ENCODE measurements around the gene FRMD1.

FRMD1 gene

DNA sequence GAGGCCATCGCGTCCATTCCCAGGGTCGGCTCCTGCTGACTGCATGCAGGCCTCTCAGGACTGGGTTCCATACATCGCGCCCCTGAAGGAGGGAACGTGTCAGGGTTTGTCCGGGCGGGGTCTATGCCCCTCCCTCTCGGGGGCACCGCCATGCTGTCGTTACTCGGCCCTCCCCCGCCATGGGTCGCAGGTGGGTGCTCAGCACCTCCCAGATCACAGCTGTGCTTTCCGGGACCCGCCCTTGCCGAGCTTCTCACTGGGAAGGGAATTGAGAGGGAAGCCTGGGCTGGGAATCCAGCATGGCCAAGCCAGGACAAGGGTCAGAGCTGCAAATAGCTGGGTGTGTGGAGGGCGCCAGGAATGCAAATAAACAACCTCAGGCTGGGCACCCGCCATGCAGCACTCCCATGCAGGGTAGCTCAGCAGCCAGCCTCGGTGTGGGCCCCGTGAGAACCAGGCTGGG is at the start of gene FRMD1:
Gene FRMD1 (minus strand): TSS at position 270 of the 463 bp plus-strand sequence. CDS start 118 bp downstream, at position 152.
- no peak for DNase-seq

GRCh38 chr6:168128006-168128630 is 49.1 kb upstream of the FRMD1 start:
- no peak for DNase-seq

- DNase-seq: no peak
These were observed 48.4 kb upstream of the FRMD1 start for GRCh38 chr6:168127384-168127868.

DNA sequence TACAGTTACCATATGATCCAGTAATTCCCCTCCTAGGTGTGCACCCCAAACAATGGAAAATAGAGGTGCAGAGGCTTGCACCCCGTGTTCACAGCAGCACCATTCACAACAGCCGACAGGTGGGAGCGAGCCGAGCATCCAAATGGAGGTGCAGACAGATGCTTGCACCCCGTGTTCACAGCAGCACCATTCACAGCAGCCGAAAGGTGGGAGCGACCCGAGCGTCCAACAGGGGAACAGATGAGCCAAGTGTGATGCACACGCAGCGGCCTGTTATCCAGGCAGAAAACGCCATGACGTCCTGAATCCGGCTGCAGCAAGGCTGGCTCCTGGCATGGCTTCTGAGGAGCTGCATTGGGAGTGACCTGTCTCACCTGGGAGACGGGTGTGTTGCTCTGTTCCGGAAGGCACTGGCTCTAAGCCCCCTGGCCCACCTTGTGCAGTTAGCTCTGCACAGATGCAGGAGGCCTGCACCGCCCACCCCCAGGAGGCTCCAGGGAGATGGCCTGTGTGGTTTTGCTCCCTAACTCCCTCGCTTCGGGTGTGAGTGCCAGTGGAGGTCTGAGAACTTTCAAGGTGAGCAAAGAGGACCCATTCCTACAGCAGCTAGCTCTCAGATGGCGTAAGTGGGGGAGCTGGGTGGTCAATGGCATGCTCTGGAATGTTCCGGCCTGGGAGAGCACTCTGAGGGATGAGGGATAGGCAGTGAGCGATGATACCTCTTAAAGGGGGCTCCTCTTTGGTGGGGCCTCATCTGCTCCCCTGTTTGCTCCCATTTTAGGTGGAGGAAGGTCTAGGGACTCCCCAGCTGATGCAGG is 47.8 kb upstream of the FRMD1 start:
- no peak for DNase-seq

DNA sequence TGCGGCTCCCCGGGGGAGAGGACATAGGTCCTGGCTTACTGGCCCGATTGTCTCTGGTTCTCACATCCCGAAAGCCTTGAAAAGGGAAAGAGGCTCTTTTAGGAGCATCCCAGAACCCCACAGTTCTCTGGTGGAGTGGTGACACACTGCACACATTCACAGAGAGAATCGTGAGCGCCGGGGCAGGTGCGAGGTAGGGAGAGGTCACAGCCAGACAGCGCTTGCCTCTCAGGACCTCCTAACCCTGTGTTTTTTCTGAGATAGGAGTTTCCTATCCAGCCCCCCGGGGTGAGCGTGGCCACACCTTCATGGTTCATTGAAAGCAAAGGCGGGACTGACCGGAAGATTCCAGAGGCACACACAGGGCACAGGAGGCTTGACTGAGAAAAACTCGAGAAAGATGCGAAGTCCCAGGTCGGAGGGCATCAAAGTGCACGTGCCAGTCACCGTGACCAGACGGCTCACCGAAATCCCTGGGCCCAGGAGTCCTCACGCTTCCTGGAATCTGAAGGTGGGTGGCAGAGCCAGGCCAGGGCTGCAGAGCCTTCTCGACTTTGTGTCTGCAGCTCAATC is 46.5 kb upstream of the FRMD1 start:
- DNase-seq: no peak

GRCh38 chr6:168124921-168125320 is 45.9 kb upstream of the FRMD1 start:
- no peak for DNase-seq

DNA sequence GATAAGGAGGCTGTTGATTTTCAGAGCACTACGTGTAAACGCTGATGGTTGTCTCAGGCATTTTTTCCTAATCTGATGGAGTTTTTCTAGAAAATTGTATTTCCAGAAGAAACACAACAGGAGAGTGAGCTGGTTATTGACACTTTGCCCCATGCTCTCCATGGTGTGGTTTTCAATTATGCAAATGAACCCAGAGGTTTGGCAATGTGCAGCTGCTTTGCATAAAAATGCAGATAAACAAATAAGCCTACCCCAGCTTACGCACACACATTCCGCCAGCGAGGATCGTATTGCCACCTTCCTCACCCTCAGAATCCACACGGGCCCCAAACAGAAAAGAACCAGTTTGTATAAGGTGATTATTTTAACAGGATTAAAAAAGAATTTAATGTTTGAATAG is 45.1 kb upstream of the FRMD1 start:
- no peak for DNase-seq

- peak; percentile 3 for DNase-seq
These were observed 44.3 kb upstream of the FRMD1 start for GRCh38 chr6:168123165-168123911.

- DNase-seq: peak; percentile 3
These were observed 43.5 kb upstream of the FRMD1 start for GRCh38 chr6:168122521-168122920.

DNA sequence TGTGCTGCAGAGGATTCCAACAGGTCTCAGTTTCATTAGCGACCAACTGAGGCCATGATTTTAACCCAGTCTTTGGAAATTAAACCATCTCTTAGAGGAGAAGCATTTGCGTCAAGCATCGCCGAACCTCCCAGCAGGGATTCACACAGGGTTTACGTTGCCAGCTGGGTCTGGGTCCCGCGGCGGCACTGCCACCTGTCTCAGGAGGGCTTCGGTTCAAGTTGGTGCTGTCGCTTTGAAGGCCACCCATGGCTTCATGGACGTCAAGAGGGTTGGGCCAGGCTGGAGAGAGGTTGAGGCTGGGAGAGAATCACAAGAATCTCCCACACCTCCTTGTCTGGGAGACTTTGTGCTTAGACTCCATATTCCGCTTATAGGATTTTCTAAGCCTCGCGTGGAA is 43.0 kb upstream of the FRMD1 start:
- DNase-seq: no peak

GRCh38 chr6:168121303-168121665 is 42.3 kb upstream of the FRMD1 start:
- DNase-seq: no peak

GRCh38 chr6:168120390-168121302 is 41.6 kb upstream of the FRMD1 start:
- no peak for DNase-seq

DNA sequence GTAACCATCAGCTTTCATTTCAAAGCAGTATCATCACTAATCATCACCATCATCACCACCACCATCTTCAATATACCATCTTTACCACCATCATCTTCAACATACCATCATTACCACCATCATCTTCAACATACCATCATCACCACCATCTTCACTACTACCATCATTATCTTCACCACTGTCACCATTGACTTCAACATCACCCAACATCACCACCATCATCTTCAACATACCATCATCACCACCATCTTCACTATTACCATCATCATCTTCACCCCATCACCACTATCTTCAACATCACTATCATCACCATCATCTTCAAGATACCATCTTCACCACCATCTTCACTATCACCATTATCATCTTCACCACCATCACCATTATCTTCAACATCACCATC is 40.5 kb upstream of the FRMD1 start:
- no peak for DNase-seq

DNA sequence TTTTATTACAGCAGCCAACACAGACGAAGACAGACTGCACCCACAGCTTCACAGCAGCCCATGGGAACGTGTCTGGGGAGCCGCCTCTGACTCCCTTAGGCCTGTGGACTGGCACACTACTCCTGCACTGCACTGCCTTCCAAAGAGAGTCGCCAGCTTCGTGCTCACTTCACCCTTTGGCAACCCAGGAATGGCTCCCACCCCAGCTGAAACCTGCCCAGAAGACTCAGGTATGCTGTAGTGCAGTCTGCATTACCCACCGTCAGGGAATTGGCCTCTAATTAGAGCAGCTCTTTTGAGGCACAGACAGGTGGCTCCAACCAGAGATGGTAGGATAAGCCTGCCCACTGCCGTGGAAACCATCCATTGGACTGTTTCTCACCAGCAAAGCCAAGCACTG is 39.9 kb upstream of the FRMD1 start:
- DNase-seq: peak; percentile 3

GRCh38 chr6:168117942-168118341 is 38.9 kb upstream of the FRMD1 start:
- no peak for DNase-seq

GRCh38 chr6:168116975-168117899 is 38.2 kb upstream of the FRMD1 start:
- no peak for DNase-seq

GRCh38 chr6:168116438-168116974 is 37.5 kb upstream of the FRMD1 start:
- no peak for DNase-seq

DNA sequence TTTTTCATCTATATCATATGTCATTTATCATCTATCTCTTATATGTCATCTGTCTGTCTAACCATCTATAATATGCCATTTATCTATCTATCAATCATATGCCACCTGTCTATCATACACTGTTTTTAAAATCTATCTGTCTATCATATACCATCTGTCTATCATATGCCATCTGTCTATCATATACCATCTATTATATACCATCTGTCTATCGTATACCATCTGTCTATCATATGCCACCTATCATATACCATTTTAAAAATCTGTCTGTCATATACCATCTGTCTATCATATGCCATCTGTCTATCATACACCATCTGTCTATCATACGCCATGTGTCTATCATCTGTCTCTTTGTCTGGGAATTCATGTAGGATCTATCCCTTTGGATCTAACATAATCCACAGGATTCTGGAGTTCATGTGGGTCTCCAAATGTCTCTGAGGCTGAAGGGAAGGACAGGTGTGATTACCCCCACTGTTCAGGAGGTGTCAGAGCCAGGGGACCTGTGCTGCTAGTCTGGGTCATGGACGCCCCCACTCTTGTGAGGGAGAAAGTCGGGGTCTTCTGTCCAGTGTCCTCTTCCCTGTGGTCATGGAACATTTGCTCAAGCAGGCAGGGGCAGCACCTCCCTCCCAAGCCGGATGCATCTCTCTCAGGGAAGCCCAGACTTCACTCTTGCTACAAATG is 36.9 kb upstream of the FRMD1 start:
- DNase-seq: no peak

DNA sequence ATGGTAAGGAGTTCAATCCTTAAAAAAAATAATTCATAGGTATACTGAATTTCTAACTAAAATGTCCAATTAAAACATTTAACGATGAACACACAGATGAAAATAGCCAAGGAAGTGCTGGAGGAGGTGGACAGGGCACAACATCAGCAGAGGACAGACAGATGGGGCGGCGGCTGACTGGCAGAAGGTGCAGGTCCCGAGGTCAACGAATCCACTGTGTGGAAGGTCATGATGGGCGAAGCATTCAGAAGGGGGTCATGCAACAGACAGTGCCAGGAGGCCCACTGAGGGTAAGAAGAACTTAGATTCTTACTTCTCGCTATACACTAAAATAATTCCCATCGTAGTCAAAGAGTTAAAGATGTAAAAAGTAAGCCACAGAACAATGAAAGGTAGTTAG is 34.2 kb upstream of the FRMD1 start:
- DNase-seq: no peak

- no peak for DNase-seq
These were observed 32.9 kb upstream of the FRMD1 start for GRCh38 chr6:168111911-168112310.
